ENCODE measurements around the gene MICALL2. TPM values are rescaled to one million over a fixed set of nuclear protein-coding genes. Genes with fewer than 3 reads are reported as not detected.

MICALL2 gene
- total and polyA plus RNA-seq, 2 donors from 2014 or later = 16.6 to 53.4 TPM

DNA sequence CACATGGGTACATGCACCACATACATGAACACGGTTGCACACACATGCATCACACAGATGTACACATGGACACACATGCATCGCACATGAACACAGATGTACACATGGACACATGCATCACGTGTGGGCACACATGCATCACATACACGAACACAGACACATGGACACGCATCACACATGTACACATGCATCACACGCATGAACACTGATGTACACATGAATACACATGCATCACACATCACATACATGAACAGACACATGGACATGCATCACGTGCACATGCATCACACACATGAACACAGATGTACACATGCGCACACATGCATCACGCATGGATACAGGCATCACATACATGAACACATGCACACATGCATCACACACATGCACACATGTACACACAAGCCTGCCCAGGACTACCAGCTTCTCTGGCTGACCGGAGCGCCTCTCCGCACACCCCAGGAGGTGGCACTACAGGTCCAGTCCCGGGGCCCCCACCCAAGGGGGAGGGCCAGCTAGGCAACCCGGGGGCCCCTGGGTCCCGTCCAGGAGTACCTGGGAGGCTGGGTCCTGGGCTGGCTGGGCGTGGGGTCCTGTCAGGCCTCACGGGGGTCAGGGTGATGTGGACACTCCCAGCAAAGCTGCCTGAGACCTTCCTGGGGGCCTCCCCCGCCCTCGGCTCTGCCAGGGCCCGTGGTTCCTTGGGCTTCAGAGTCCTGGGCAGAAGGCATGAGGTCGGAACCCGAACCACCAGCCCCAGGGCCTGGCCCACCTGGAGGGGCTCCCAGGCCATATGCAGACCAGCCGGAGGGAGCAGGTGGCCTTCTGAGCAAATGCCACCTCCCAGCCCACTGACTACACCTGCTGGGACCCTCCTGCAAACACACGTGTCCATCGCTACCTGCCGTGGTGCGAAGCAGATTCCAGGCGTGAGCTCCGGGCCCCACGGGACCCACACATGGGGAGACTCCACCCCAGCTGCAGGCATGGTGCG, 19.6 kb downstream of the MICALL2 start:
- Histone ChIP-seq H3K27ac (ENCODE audit: low read depth in 2 of 2, low read length in 2 of 2) (no peak overlapping the region), H3K36me3 (ENCODE audit: control insufficient read depth in 2 of 3, insufficient read depth in 3 of 3, low read length in 3 of 3) (peaks cover 0 to 5% (median 3%) of the 10 kb centered on the region in 3 donors), H3K27me3 (ENCODE audit: control insufficient read depth, insufficient read depth, low read length) (peaks cover 2% of the 10 kb centered on the region), H3K4me3 (ENCODE audit: low read length in 3 of 3) (peak overlapping the region in 1 of 3 donors; percentile 45), H3K4me1 (ENCODE audit: control insufficient read depth in 2 of 3, insufficient read depth in 2 of 3, low read depth in 1 of 3, low read length in 3 of 3) (no peaks in the 10 kb centered on the region), H3K9ac (ENCODE audit: low read length in 3 of 3) (no peak overlapping the region), H3K9me3 (ENCODE audit: control insufficient read depth in 2 of 3, insufficient read depth in 1 of 3, low read length in 3 of 3) (peaks cover 0 to 3% (median 0%) of the 10 kb centered on the region in 3 donors)
- FAIRE-seq = no peak
- DNase-seq = no peak
- TF ChIP-seq CTCF (IDR thresholded peaks at IDR 0.05; ENCODE audit: borderline replicate concordance, extremely low read depth, insufficient read depth) = no peak
- intact Hi-C loops (cut with DNase I) = no loop called here

GRCh38 chr7:1438821-1439220, 20.4 kb downstream of the MICALL2 start:
- Histone ChIP-seq H3K9me3 (ENCODE audit: control insufficient read depth in 2 of 3, insufficient read depth in 1 of 3, low read length in 3 of 3) (peaks cover 0 to 3% (median 0%) of the 10 kb centered on the region in 3 donors), H3K4me1 (ENCODE audit: control insufficient read depth in 2 of 3, insufficient read depth in 2 of 3, low read depth in 1 of 3, low read length in 3 of 3) (no peaks in the 10 kb centered on the region), H3K27me3 (ENCODE audit: control insufficient read depth, insufficient read depth, low read length) (peaks cover 2% of the 10 kb centered on the region), H3K9ac (ENCODE audit: low read length in 3 of 3) (no peak overlapping the region), H3K36me3 (ENCODE audit: control insufficient read depth in 2 of 3, insufficient read depth in 3 of 3, low read length in 3 of 3) (peaks cover 0 to 5% (median 3%) of the 10 kb centered on the region in 3 donors), H3K27ac (ENCODE audit: low read depth in 2 of 2, low read length in 2 of 2) (no peak overlapping the region), H3K4me3 (ENCODE audit: low read length in 3 of 3) (no peak overlapping the region)
- no peak for TF ChIP-seq CTCF (IDR thresholded peaks at IDR 0.05; ENCODE audit: borderline replicate concordance, extremely low read depth, insufficient read depth)
- FAIRE-seq (no peak), DNase-seq (no peak)
- intact Hi-C loops (cut with DNase I) = no loop called here

GRCh38 chr7:1438208-1438607, 21.1 kb downstream of the MICALL2 start:
- Histone ChIP-seq H3K9me3 (ENCODE audit: control insufficient read depth in 2 of 3, insufficient read depth in 1 of 3, low read length in 3 of 3) (peaks cover 0 to 3% (median 0%) of the 10 kb centered on the region in 3 donors), H3K36me3 (ENCODE audit: control insufficient read depth in 2 of 3, insufficient read depth in 3 of 3, low read length in 3 of 3) (peaks cover 0 to 5% (median 3%) of the 10 kb centered on the region in 3 donors), H3K9ac (ENCODE audit: low read length in 3 of 3) (no peak overlapping the region), H3K27me3 (ENCODE audit: control insufficient read depth, insufficient read depth, low read length) (peaks cover 2% of the 10 kb centered on the region), H3K27ac (ENCODE audit: low read depth in 2 of 2, low read length in 2 of 2) (no peak overlapping the region), H3K4me3 (ENCODE audit: low read length in 3 of 3) (no peak overlapping the region), H3K4me1 (ENCODE audit: control insufficient read depth in 2 of 3, insufficient read depth in 2 of 3, low read depth in 1 of 3, low read length in 3 of 3) (no peaks in the 10 kb centered on the region)
- no peak for TF ChIP-seq CTCF (IDR thresholded peaks at IDR 0.05; ENCODE audit: borderline replicate concordance, extremely low read depth, insufficient read depth)
- no peak for DNase-seq
- intact Hi-C loops (cut with DNase I) = no loop called here
- no peak for FAIRE-seq
